NB4 (cell line): ENCODE data around the gene USP12.

Source experiments
- CTCF ChIP-seq: IDR thresholded peaks from one replicate; pipeline ENCODE4 v1.5.1; 2012; ENCODE audit warnings: low read depth, low read length
- MAX ChIP-seq: IDR thresholded peaks from 2 replicates; pipeline ENCODE4 v1.6.1; 2011; ENCODE audit warnings: low read depth, low read length
- MYC ChIP-seq: IDR thresholded peaks from 2 replicates; pipeline ENCODE4 v1.6.1; 2011; ENCODE audit warnings: low read depth, low read length

- TF ChIP-seq CTCF = no peak
- TF ChIP-seq MAX = no peak
- no peak for TF ChIP-seq MYC
These were observed 17.6 kb upstream of the USP12 start for GRCh38 chr13:27189192-27189591.
